ENCODE results near the gene TRMT10C.

- TF ChIP-seq CTCF (IDR thresholded peaks at IDR 0.05), result no peak
- TF ChIP-seq EZH2 (IDR thresholded peaks at IDR 0.05; ENCODE audit: borderline replicate concordance, insufficient read depth, low read depth, low read length, poor library complexity, severe bottlenecking), result no peak
Measured at GRCh38 chr3:101603184-101603583, 41.5 kb downstream of the TRMT10C start.

Measured in B cell (primary cell).